K562 (cell line): Measurements from ENCODE around the gene PLAC1.

ENCODE experiments used
- CTCF ChIP-seq, 3 experiments: IDR thresholded peaks in 2 of 3; conservative IDR thresholded peaks in 1 of 3; 2 replicates each; pipeline ENCODE4 v1.5.1; 2011 to 2012; ENCODE audit warnings: low read length in 3 of 3, mild to moderate bottlenecking in 3 of 3, control low read depth in 2 of 3, improper control_type of control experiment in 1 of 3, inconsistent platforms in 1 of 3, low read depth in 1 of 3, mixed read lengths in 1 of 3, moderate library complexity in 1 of 3; ENCODE audit not compliant: insufficient read depth in 2 of 3
- POLR2G ChIP-seq: fragments of 200-400 bp; formaldehyde crosslinking; IDR thresholded peaks from 2 replicates; pipeline ENCODE4 v1.6.1; 2017; ENCODE audit warnings: low read depth, mild to moderate bottlenecking, antibody characterized with exemption, low read length, moderate library complexity
- RAD21 ChIP-seq, 2 experiments: fragments of 250-450 bp in 1 of 2; fragments of 450-650 bp in 1 of 2; sonication (Bioruptor Pico) in 1 of 2; formaldehyde crosslinking in 1 of 2; IDR thresholded peaks in 1 of 2; conservative IDR thresholded peaks in 1 of 2; 2 replicates each; pipeline versions ENCODE4 v1.4.0 to v1.8.0; 2020 to 2022; ENCODE audit warnings: mild to moderate bottlenecking in 2 of 2, moderate library complexity in 1 of 2
- RBM22 ChIP-seq: fragments of 200-400 bp; formaldehyde crosslinking; IDR thresholded peaks from 2 replicates; pipeline ENCODE4 v1.6.1; 2018; ENCODE audit warnings: low read length, low read depth; ENCODE audit not compliant: poor library complexity, severe bottlenecking
- SP2 ChIP-seq: IDR thresholded peaks from 2 replicates; pipeline ENCODE4 v1.6.1; 2011; ENCODE audit warnings: mild to moderate bottlenecking, low read depth, low read length, moderate library complexity; ENCODE audit not compliant: poor library complexity, severe bottlenecking; ENCODE audit errors: extremely low read depth
- ZZZ3 ChIP-seq: fragments of 450-650 bp; IDR thresholded peaks from 2 replicates; pipeline ENCODE4 v1.6.1; 2016; ENCODE audit warnings: antibody characterized with exemption, mild to moderate bottlenecking, moderate library complexity

DNA sequence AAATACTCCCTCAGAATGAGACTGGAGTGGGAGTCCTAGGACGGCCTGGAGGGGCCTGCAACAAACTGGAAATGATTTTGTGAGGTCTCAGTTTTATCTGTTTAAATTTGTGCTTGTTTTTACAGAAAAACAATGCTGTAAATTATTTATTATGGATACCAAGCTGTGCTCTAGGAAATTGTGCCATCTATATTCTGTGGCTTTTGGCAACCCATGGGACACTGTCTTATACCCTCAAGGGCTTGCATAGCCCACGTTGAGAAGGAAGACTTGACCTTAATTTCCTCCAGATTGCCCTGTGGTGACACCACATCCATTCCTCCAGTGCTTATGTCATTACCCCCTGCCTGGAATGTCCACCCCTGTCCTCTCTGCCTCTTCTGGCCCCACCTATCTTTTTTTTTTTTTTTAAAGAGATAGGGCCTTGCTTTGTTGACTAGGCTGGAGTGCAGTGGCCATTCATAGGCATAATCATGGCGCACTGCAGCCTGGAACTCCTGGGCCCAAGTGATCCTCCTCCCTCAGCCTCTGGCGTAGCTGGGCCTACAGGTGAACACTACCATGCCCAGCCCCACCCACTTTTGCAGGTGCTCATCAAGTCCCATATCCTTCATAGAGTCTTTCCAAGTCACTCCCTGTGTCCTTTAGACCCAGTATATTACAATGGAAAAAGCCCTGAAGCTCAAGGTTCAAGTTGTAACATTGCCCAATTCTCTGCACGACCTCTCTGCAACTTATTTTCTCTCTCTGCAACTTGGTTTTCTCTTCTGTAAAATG, 120.9 kb downstream of the PLAC1 start:
- TF ChIP-seq POLR2G (no peak), RAD21 (CRISPR knock-in tag; conservative IDR thresholded peaks at IDR 0.05 in 1 of 2, IDR thresholded peaks at IDR 0.05 in 1 of 2) (no peak), RBM22 (no peak), ZZZ3 (no peak), CTCF (IDR thresholded peaks at IDR 0.05 in 2 of 3, conservative IDR thresholded peaks at IDR 0.05 in 1 of 3; ENCODE audit: insufficient read depth in 2 of 3, low read depth in 1 of 3, low read length in 3 of 3) (no peak), SP2 (no peak)
